SKM-1 (cell line): ENCODE measurements around the gene USP10.

Experiments used
- DNase-seq: peaks from one replicate; lab custom pipeline; 2025; ENCODE audit not compliant: unreplicated experiment; lab: John Stamatoyannopoulos, UW

The USP10 gene

GRCh38 chr16:84750575-84750974, 50.8 kb downstream of the USP10 start:
- DNase-seq: no peak

GRCh38 chr16:84751241-84751640, 51.4 kb downstream of the USP10 start:
- DNase-seq: no peak

GRCh38 chr16:84751947-84752346, 52.1 kb downstream of the USP10 start:
- no peak for DNase-seq

GRCh38 chr16:84752600-84752999, 52.8 kb downstream of the USP10 start:
- DNase-seq: no peak

GRCh38 chr16:84753412-84754326, 53.9 kb downstream of the USP10 start:
- DNase-seq: no peak

GRCh38 chr16:84754353-84754856, 54.6 kb downstream of the USP10 start:
- DNase-seq: peak; percentile 25

- no peak for DNase-seq
These were observed 55.3 kb downstream of the USP10 start for GRCh38 chr16:84754956-84755672.

GRCh38 chr16:84756830-84757229, 57.0 kb downstream of the USP10 start:
- no peak for DNase-seq

GRCh38 chr16:84758627-84759026, 58.8 kb downstream of the USP10 start:
- DNase-seq: no peak

- DNase-seq: no peak
These were observed 59.3 kb downstream of the USP10 start for GRCh38 chr16:84759061-84759460.

- DNase-seq: no peak
These were observed 60.1 kb downstream of the USP10 start for GRCh38 chr16:84759906-84760305.

- DNase-seq: no peak
These were observed 61.9 kb downstream of the USP10 start for GRCh38 chr16:84761448-84762368.

GRCh38 chr16:84763164-84763563, 63.4 kb downstream of the USP10 start:
- no peak for DNase-seq

GRCh38 chr16:84763629-84764028, 63.8 kb downstream of the USP10 start:
- DNase-seq: no peak

GRCh38 chr16:84764970-84765369, 65.2 kb downstream of the USP10 start:
- DNase-seq: no peak

GRCh38 chr16:84765616-84766580, 66.1 kb downstream of the USP10 start:
- no peak for DNase-seq

- DNase-seq: no peak
These were observed 67.4 kb downstream of the USP10 start for GRCh38 chr16:84766978-84767773.

- DNase-seq: no peak
These were observed 68.4 kb downstream of the USP10 start for GRCh38 chr16:84768061-84768807.
